Activated CD4-positive, alpha-beta T cell treated with anti-CD3 and anti-CD28 coated beads, Interleukin-2, amount 10 ng/mL, durations not matched to agents 7 days and 5 days (primary cell): ENCODE data around the gene AGPAT4. TPM values are rescaled to one million over a fixed set of nuclear protein-coding genes. Genes with fewer than 3 reads are reported as not detected.
"Not testable (repeated sequence)": the region's sequence is repeated elsewhere in the genome, so short reads cannot be mapped to it uniquely, and the experiment has no call there.

Experiments
- CTCF ChIA-PET: fragments of 350-600 bp; sonication (Branson Sonifier 250); formaldehyde crosslinking; loops from one replicate; lab custom pipeline; 2021; ENCODE audit warnings: antibody characterized with exemption; lab: Charles Lee
- POLR2A ChIA-PET: fragments of 350-600 bp; sonication (Branson Sonifier 250); formaldehyde crosslinking; loops from one replicate; lab custom pipeline; 2021; ENCODE audit warnings: antibody characterized with exemption; lab: Charles Lee
- DNase-seq: peaks from one replicate; pipeline ENCODE4 v3.0.0-alpha.2; 2020
- H3K27ac Mint-ChIP-seq: one replicate; pipeline ENCODE4 v1.8.0; 2021; ENCODE audit warnings: mild to moderate bottlenecking, moderate library complexity, mixed read lengths
- H3K27me3 Mint-ChIP-seq: one replicate; pipeline ENCODE4 v1.8.0; 2021; ENCODE audit warnings: mixed read lengths
- H3K36me3 Mint-ChIP-seq: one replicate; pipeline ENCODE4 v1.8.0; 2021; ENCODE audit warnings: low read depth, mixed read lengths
- H3K4me1 Mint-ChIP-seq: one replicate; pipeline ENCODE4 v1.8.0; 2021; ENCODE audit warnings: mixed read lengths
- H3K4me3 Mint-ChIP-seq: one replicate; pipeline ENCODE4 v1.8.0; 2021; ENCODE audit warnings: mild to moderate bottlenecking, moderate library complexity, mixed read lengths
- H3K9me3 Mint-ChIP-seq: one replicate; pipeline ENCODE4 v1.8.0; 2021; ENCODE audit warnings: mixed read lengths
- total RNA-seq, 2 experiments: library from RNA; stranded (reverse); gene quantifications; one replicate each; pipeline ENCODE4 v1.2.3, GENCODE V29; 2021

Gene AGPAT4
- total RNA-seq, 2 experiments from 2014 or later = 8.5 to 8.8 TPM

GRCh38 chr6:161198783-161199460, 74.9 kb downstream of the AGPAT4 start:
- Mint-ChIP-seq H3K27ac (no peak overlapping the region), H3K36me3 (peaks cover 3% of the 10 kb centered on the region), H3K4me3 (no peak overlapping the region), H3K4me1 (no peaks in the 10 kb centered on the region), H3K9me3 (peaks cover 7% of the 10 kb centered on the region), H3K27me3 (no peaks in the 10 kb centered on the region)
- CTCF ChIA-PET = interaction anchor here (0.6 to 1.5 kb wide), 3 partner anchors 27 to 506 kb away, joined by 3 to 4 read pairs (median 4); no protein-coding TSS in a partner anchor
- no peak for DNase-seq
- POLR2A ChIA-PET = no interaction called here

- Mint-ChIP-seq H3K4me3 (no peak overlapping the region), H3K27me3 (no peaks in the 10 kb centered on the region)
- CTCF ChIA-PET = interaction anchor here (1.5 kb wide), 1 partner anchor 28 kb away, joined by 4 read pairs; no protein-coding TSS in a partner anchor
Observed at GRCh38 chr6:161198176-161198575, 75.7 kb downstream of the AGPAT4 start.

GRCh38 chr6:161195386-161195785, 78.5 kb downstream of the AGPAT4 start:
- ChIA-PET CTCF (no interaction called here), POLR2A (no interaction called here)
- Mint-ChIP-seq H3K27me3 (no peaks in the 10 kb centered on the region), H3K9me3 (peaks cover 7% of the 10 kb centered on the region), H3K36me3 (peaks cover 3% of the 10 kb centered on the region), H3K27ac (no peak overlapping the region), H3K4me1 (no peaks in the 10 kb centered on the region), H3K4me3 (no peak overlapping the region)
- DNase-seq = no peak

More at GRCh38 chr6:161198176-161198575, 75.7 kb downstream of the AGPAT4 start:
- POLR2A ChIA-PET = no interaction called here
- peaks cover 7% of the 10 kb centered on the region for H3K9me3 Mint-ChIP-seq
- H3K36me3 Mint-ChIP-seq = peaks cover 3% of the 10 kb centered on the region
- H3K4me1 Mint-ChIP-seq = no peaks in the 10 kb centered on the region
- no peak overlapping the region for H3K27ac Mint-ChIP-seq
- DNase-seq = no peak

- Mint-ChIP-seq H3K27ac (no peak overlapping the region), H3K4me3 (no peak overlapping the region), H3K36me3 (peaks cover 3% of the 10 kb centered on the region), H3K9me3 (peaks cover 7% of the 10 kb centered on the region), H3K27me3 (no peaks in the 10 kb centered on the region), H3K4me1 (no peaks in the 10 kb centered on the region)
- ChIA-PET CTCF (no interaction called here), POLR2A (no interaction called here)
- DNase-seq = no peak
Observed at GRCh38 chr6:161194374-161194773, 79.5 kb downstream of the AGPAT4 start.

GRCh38 chr6:161192636-161193411, 81.0 kb downstream of the AGPAT4 start:
- CTCF ChIA-PET = interaction anchor here (0.5 kb wide), 1 partner anchor 32 kb away, joined by 3 read pairs; no protein-coding TSS in a partner anchor
- Mint-ChIP-seq H3K27me3 (no peaks in the 10 kb centered on the region), H3K4me1 (no peaks in the 10 kb centered on the region), H3K27ac (no peak overlapping the region), H3K4me3 (no peak overlapping the region), H3K9me3 (peaks cover 7% of the 10 kb centered on the region), H3K36me3 (peaks cover 3% of the 10 kb centered on the region)
- DNase-seq = no peak
- POLR2A ChIA-PET = no interaction called here

GRCh38 chr6:161191671-161192070, 82.2 kb downstream of the AGPAT4 start:
- H3K27ac Mint-ChIP-seq = no peak overlapping the region
- H3K4me3 Mint-ChIP-seq = no peak overlapping the region
- ChIA-PET CTCF (no interaction called here), POLR2A (no interaction called here)
- peaks cover 5% of the 10 kb centered on the region for H3K36me3 Mint-ChIP-seq
- H3K4me1 Mint-ChIP-seq = peaks cover 5% of the 10 kb centered on the region
- peaks cover 7% of the 10 kb centered on the region for H3K9me3 Mint-ChIP-seq
- DNase-seq = no peak
- no peaks in the 10 kb centered on the region for H3K27me3 Mint-ChIP-seq

- peaks cover 7% of the 10 kb centered on the region for H3K9me3 Mint-ChIP-seq
- no peak for DNase-seq
- ChIA-PET POLR2A (no interaction called here), CTCF (no interaction called here)
- no peak overlapping the region for H3K4me3 Mint-ChIP-seq
- H3K36me3 Mint-ChIP-seq = peaks cover 5% of the 10 kb centered on the region
- no peaks in the 10 kb centered on the region for H3K27me3 Mint-ChIP-seq
- no peak overlapping the region for H3K27ac Mint-ChIP-seq
- H3K4me1 Mint-ChIP-seq = peaks cover 11% of the 10 kb centered on the region
Observed at GRCh38 chr6:161191007-161191406, 82.9 kb downstream of the AGPAT4 start.

- peaks cover 7% of the 10 kb centered on the region for H3K9me3 Mint-ChIP-seq
- peaks cover 11% of the 10 kb centered on the region for H3K4me1 Mint-ChIP-seq
- peaks cover 5% of the 10 kb centered on the region for H3K36me3 Mint-ChIP-seq
- no peak overlapping the region for H3K27ac Mint-ChIP-seq
- no peak for DNase-seq
- no peak overlapping the region for H3K4me3 Mint-ChIP-seq
- ChIA-PET CTCF (no interaction called here), POLR2A (no interaction called here)
- H3K27me3 Mint-ChIP-seq = no peaks in the 10 kb centered on the region
Observed at GRCh38 chr6:161189891-161190290, 84.0 kb downstream of the AGPAT4 start.

- no peak overlapping the region for H3K4me3 Mint-ChIP-seq
- POLR2A ChIA-PET = no interaction called here
- H3K27me3 Mint-ChIP-seq = no peaks in the 10 kb centered on the region
- H3K4me1 Mint-ChIP-seq = peaks cover 11% of the 10 kb centered on the region
- H3K27ac Mint-ChIP-seq = no peak overlapping the region
- peaks cover 5% of the 10 kb centered on the region for H3K36me3 Mint-ChIP-seq
- H3K9me3 Mint-ChIP-seq = peaks cover 3% of the 10 kb centered on the region
- no peak for DNase-seq
- CTCF ChIA-PET = no interaction called here
Observed at GRCh38 chr6:161188547-161189465, 85.1 kb downstream of the AGPAT4 start.

- H3K27me3 Mint-ChIP-seq = no peaks in the 10 kb centered on the region
- no peak overlapping the region for H3K27ac Mint-ChIP-seq
- H3K4me3 Mint-ChIP-seq = no peak overlapping the region
- peaks cover 11% of the 10 kb centered on the region for H3K4me1 Mint-ChIP-seq
- CTCF ChIA-PET = no interaction called here
- POLR2A ChIA-PET = no interaction called here
- DNase-seq = no peak
- H3K9me3 Mint-ChIP-seq = peaks cover 3% of the 10 kb centered on the region
- peaks cover 5% of the 10 kb centered on the region for H3K36me3 Mint-ChIP-seq
Observed at GRCh38 chr6:161186173-161186769, 87.6 kb downstream of the AGPAT4 start.

- Mint-ChIP-seq H3K4me1 (peaks cover under 1% of the 10 kb centered on the region), H3K9me3 (peaks cover 13% of the 10 kb centered on the region), H3K36me3 (peaks cover 8% of the 10 kb centered on the region), H3K4me3 (no peak overlapping the region), H3K27me3 (no peaks in the 10 kb centered on the region), H3K27ac (no peak overlapping the region)
- no peak for DNase-seq
- ChIA-PET CTCF (interaction anchor here (0.6 kb wide), 1 partner anchor 1682 kb away, joined by 3 read pairs; no protein-coding TSS in a partner anchor), POLR2A (no interaction called here)
Observed at GRCh38 chr6:161181121-161181520, 92.7 kb downstream of the AGPAT4 start.

- H3K4me3 Mint-ChIP-seq, CTCF ChIA-PET, DNase-seq, H3K4me1 Mint-ChIP-seq, H3K27me3 Mint-ChIP-seq, H3K27ac Mint-ChIP-seq, POLR2A ChIA-PET, H3K36me3 Mint-ChIP-seq: not testable (repeated sequence)
- peaks cover 16% of the 10 kb centered on the region for H3K9me3 Mint-ChIP-seq
Observed at GRCh38 chr6:161178155-161178554, 95.7 kb downstream of the AGPAT4 start.
